ENCODE measurements around the gene DHX57. TPM values are rescaled to one million over a fixed set of nuclear protein-coding genes. Genes with fewer than 3 reads are reported as not detected.

Gene DHX57
- total RNA-seq, 1 donor from 2014 or later: 20.3 TPM

GRCh38 chr2:38751596-38752410 lies 123.9 kb downstream of the DHX57 start:
- H3K4me3 Mint-ChIP-seq: peak overlapping the region; percentile 98
- no peak for DNase-seq (ENCODE audit: low spot score)
- H3K36me3 Mint-ChIP-seq (ENCODE audit: low read depth): peaks cover 38% of the 10 kb centered on the region
- H3K27ac Mint-ChIP-seq: peak overlapping the region; percentile 100
- H3K27me3 Mint-ChIP-seq (ENCODE audit: insufficient read depth): no peaks in the 10 kb centered on the region
- intact Hi-C loops (cut with micrococcal nuclease): loop anchor here (1.0 to 5.0 kb wide), 10 partner anchors 26 to 1521 kb away; partner anchors contain the start of genes ATL2, CEBPZ, DHX57 and GEMIN6
- H3K4me1 Mint-ChIP-seq (ENCODE audit: low read depth): peaks cover 47% of the 10 kb centered on the region
- no peaks in the 10 kb centered on the region for H3K9me3 Mint-ChIP-seq

DNA sequence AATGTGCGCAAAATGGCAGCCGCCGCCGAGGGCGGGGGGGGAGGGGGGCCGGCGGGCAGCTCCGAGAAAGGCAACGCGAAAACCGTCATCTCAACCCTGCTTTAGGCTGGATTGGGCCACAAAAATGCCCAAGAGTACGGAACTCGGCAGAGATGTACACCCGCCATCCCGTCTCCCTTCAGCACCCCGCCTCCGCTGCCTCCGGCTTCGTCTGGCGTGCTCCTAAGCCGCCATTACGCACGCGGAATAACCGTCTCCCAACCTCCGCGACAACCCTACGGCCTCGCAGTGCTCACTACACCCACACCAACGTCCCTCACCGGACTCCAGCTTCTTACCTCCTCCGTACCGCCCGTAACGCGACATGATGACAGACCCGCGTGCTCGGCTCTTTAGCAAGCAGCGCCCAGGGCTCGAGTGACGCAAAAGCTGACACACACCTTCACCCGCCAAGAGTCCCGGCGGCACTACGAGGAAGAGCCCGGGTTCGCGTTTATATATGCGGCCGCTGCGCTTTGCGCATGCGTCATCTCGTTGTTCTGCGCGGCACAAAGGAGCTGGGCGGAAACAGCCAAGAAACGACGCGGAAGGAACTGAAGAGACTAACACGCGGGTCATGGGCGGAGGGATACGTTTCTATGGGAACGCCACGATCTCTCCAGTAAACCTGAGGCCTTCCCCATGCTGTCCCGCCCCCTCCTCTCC lies 124.7 kb downstream of the DHX57 start, which contains the start of gene SRSF7:
TSS of gene SRSF7 (minus strand) at position 471 of the 705 bp plus-strand sequence. CDS start at position 366, 105 bp downstream.
- Mint-ChIP-seq H3K4me3 (peak within 1 kb of the TSS; percentile 98), H3K27me3 (ENCODE audit: insufficient read depth) (no peaks in the 10 kb centered on the region), H3K27ac (peak within 1 kb of the TSS; percentile 100), H3K36me3 (ENCODE audit: low read depth) (peaks cover 46% of the 10 kb centered on the region), H3K9me3 (no peaks in the 10 kb centered on the region), H3K4me1 (ENCODE audit: low read depth) (peaks cover 54% of the 10 kb centered on the region)
- peak; percentile 96 for DNase-seq (ENCODE audit: low spot score)
- intact Hi-C loops (cut with micrococcal nuclease): loop anchor here (1.0 to 5.0 kb wide), 10 partner anchors 27 to 1520 kb away; partner anchors contain the start of genes ATL2, CEBPZ, DHX57 and GEMIN6

DNA sequence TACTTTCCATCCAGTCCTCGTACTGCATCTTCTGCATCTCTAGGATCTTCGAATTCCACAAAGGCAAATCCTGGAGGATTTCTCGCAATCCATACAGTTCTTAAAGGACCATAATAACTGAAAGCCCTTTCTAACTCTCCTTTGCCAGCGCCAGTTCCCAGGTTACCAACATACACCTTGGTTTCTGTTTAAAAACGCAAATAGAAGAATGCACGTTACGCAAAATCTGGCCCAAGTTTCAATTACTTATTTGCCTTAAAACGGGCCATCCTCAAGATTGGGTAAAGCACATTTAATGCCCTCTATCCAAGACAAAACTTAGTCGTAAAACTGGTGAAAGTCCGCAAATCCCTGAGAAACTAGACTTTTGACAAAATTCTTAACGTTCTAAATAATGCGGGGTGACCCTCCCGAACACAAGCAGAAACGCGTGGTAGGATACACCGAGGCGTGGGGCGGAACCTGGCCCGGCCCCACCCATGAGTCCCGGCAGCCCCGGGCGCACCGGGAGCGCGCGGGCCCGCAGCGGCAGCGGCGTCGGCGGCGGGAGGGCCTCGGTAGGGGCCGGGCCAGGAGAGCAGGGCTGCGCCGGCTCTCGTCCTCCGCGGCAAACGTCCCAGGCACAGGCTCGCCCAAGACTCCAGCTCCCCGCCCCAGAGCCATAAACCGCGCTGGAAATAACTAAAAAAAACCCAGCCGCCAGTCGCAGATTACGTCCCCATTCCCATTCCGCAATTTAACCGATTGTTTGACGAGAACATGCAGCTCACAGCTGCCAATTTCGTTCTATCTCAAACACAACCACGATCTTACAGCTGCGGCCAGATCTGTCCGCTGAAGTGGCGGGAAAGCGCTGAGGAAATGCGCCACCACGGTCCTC lies 125.5 kb downstream of the DHX57 start:
- H3K27ac Mint-ChIP-seq: peak overlapping the region; percentile 100

DNA sequence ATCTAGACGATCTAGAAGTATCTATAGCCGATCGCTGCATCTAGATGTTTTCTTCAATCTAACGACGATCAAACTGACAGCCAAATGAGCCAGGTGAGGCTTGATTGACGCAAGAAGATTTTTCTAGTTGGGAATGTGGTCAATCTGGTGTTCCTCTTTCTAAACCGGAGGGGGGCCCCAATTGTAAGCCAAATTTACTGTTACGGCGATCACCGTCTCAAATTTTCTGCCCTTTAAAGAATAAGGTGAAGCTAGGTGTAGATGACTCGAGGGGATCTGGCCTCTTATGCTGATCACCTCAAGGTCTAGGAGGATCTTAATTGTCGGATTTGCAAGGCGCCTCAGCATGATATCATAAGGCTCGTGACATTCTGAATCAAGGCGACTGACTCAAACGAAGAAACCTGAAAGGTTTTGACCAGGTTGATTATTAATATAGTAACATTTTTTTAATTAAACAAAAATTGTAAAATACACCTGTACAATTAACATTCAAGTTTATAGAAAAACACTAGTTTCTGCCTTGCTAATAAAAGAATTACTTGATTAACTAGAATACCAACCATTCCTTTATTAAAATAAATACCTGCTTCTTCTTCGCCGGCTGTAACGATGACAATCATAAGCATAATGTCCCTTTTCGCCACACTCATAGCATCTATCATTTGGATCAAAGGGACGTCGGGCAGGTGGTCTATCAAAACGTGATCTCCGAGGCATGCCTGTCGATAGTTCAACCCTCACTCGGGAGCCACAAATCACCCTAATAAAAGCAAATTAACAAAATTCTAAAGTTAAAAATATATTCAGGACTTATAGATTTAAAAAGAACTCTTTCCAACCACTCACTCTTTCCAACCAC lies 126.6 kb downstream of the DHX57 start:
- intact Hi-C loops (cut with micrococcal nuclease): no loop called here
- Mint-ChIP-seq H3K4me3 (peak overlapping the region; percentile 98), H3K27me3 (ENCODE audit: insufficient read depth) (no peaks in the 10 kb centered on the region), H3K9me3 (no peaks in the 10 kb centered on the region), H3K27ac (peak overlapping the region; percentile 67), H3K36me3 (ENCODE audit: low read depth) (peaks cover 64% of the 10 kb centered on the region), H3K4me1 (ENCODE audit: low read depth) (peaks cover 72% of the 10 kb centered on the region)
- no peak for DNase-seq (ENCODE audit: low spot score)

More for the DNA sequence above, 125.5 kb downstream of the DHX57 start:
- Mint-ChIP-seq H3K4me3 (peak overlapping the region; percentile 98), H3K27me3 (ENCODE audit: insufficient read depth) (no peaks in the 10 kb centered on the region), H3K4me1 (ENCODE audit: low read depth) (peaks cover 62% of the 10 kb centered on the region), H3K36me3 (ENCODE audit: low read depth) (peaks cover 54% of the 10 kb centered on the region), H3K9me3 (no peaks in the 10 kb centered on the region)
- intact Hi-C loops (cut with micrococcal nuclease): loop anchor here (2.0 to 5.0 kb wide), 3 partner anchors 127 to 467 kb away; partner anchors contain the start of genes DHX57 and MORN2
- DNase-seq (ENCODE audit: low spot score): peak; percentile 48

GRCh38 chr2:38748391-38748790 lies 127.3 kb downstream of the DHX57 start:
- no peaks in the 10 kb centered on the region for H3K27me3 Mint-ChIP-seq (ENCODE audit: insufficient read depth)
- H3K36me3 Mint-ChIP-seq (ENCODE audit: low read depth): peaks cover 71% of the 10 kb centered on the region
- H3K27ac Mint-ChIP-seq: peak overlapping the region; percentile 31
- H3K4me1 Mint-ChIP-seq (ENCODE audit: low read depth): peaks cover 74% of the 10 kb centered on the region
- H3K9me3 Mint-ChIP-seq: no peaks in the 10 kb centered on the region
- H3K4me3 Mint-ChIP-seq: peak overlapping the region; percentile 98
- DNase-seq (ENCODE audit: low spot score): no peak
- intact Hi-C loops (cut with micrococcal nuclease): no loop called here

- peak overlapping the region; percentile 76 for H3K27ac Mint-ChIP-seq
- no peaks in the 10 kb centered on the region for H3K9me3 Mint-ChIP-seq
- intact Hi-C loops (cut with micrococcal nuclease): no loop called here
- peak overlapping the region; percentile 98 for H3K4me3 Mint-ChIP-seq
- H3K4me1 Mint-ChIP-seq (ENCODE audit: low read depth): peaks cover 76% of the 10 kb centered on the region
- DNase-seq (ENCODE audit: low spot score): no peak
- peaks cover 73% of the 10 kb centered on the region for H3K36me3 Mint-ChIP-seq (ENCODE audit: low read depth)
- H3K27me3 Mint-ChIP-seq (ENCODE audit: insufficient read depth): no peaks in the 10 kb centered on the region
Measured at GRCh38 chr2:38747819-38748218, 127.9 kb downstream of the DHX57 start.

Other genes starting within 250 kb of the DHX57 start
- gene GALM, start 209.8 kb downstream of the DHX57 start, total RNA-seq: 77.0 and 78.4 TPM in 2 replicates
- 417 and 422 TPM in 2 replicates for gene SRSF7, start 124.6 kb downstream of the DHX57 start, total RNA-seq
- 34.9 and 36.0 TPM in 2 replicates for gene GEMIN6, start 97.7 kb downstream of the DHX57 start, total RNA-seq
- 4.9 and 5.3 TPM in 2 replicates for gene MORN2, start within 50 bp of the DHX57 start, total RNA-seq
- 0.15 and 0.36 TPM in 2 replicates for gene ARHGEF33, start 13.9 kb upstream of the DHX57 start, total RNA-seq
- 55.1 and 61.0 TPM in 2 replicates for gene SOS1, start 245.1 kb upstream of the DHX57 start, total RNA-seq